HG03159 (cell line): ENCODE results near the gene GPRC5B.

Source experiments
- ATAC-seq: cut with Tn5 transposase; IDR thresholded peaks from one replicate; pipeline ENCODE4 v1.9.1; 2021; ENCODE audit warnings: mild to moderate bottlenecking, moderate library complexity; ENCODE audit not compliant: unreplicated experiment

The GPRC5B gene

DNA sequence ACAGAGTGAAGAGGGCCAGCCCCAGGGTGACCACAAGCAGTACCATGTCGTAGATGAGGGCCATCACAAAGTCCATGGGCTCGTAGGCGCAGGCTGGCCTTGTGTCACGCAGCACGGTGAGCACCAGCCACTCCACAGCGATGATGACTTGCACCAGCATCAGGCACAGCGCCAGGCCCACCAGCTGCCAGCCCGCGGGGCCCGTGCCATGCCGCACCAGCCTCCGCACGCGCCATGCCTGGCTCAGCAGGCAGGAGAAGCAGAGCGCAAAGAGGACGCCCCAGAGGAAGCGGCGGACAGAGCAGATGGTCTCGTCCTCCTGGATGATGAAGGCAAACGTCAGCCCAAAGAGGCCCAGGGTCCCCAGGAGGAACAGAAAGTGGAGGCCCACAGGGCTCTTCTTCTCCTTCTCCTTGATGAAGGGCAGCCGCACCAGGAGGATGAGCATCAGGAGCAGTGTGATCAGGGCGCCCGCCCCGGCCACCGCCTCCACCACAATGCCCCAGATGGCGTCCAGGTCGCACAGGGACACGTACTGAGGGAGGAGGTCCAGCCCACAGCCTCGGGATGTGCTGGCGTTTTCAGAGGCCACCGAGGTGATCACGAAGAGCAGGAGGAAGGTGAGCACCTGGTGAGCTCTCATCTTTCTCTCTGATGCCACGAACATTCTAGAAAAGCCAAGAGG, 12.3 kb downstream of the GPRC5B start:
- ATAC-seq, result no peak

DNA sequence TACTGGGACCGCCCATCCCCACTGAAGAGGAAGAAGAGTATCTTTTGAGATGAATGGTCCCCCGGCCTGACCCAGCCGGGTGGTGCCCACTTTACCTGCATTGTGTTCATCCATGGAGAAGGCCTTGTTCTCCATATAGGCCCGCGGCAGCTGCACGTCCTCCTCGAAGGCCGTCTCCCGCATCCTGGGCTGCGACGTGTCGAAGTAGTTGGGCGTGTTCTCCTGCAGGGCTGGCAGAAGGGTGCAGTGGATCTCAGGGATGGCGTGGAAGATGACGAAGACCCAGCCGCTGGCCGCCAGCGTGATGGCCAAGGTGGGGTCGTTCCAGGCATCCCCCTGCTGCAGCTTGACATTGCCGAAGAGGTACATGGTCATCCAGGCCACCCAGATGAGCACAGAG, 12.9 kb downstream of the GPRC5B start:
- no peak for ATAC-seq

DNA sequence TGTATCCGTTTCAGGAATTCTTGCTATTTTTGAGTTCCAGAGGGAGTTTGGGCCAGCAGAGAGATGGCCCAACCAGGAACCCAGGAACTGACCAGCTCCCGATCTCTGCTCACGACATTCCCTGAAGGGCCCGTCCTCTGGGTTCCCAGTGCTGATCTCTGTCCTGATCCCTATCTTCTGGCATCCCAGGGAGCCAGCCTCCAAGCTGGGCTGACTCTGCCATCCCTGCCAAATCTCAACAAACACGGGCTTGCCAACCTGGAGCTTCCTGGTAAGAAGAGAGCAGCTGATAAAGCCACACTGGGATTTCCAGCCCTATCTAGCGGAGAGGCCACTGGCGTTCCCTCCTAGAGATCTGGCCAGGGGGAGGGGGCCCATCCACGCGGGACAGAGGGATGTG, 16.2 kb downstream of the GPRC5B start:
- ATAC-seq, result no peak

DNA sequence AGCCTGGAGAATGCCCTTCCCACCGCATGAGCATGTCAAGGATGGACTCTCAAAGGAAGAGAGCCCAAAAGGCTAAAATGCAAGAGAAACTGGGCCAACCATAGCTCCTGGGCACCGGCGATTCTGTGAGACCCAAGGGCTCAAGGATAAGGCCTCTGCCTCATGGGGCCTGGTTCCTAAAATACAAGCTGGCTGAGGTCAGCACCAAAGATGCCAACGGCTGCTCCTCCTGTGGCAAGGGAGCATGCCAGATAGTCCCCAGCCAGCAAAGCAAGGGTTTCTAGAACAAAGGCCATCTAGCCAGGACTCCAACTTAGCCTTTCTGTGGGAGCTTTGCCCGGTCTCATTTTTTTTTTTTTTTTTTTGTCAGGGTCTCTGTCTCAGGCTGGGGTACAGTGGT, 20.1 kb downstream of the GPRC5B start:
- no peak for ATAC-seq

DNA sequence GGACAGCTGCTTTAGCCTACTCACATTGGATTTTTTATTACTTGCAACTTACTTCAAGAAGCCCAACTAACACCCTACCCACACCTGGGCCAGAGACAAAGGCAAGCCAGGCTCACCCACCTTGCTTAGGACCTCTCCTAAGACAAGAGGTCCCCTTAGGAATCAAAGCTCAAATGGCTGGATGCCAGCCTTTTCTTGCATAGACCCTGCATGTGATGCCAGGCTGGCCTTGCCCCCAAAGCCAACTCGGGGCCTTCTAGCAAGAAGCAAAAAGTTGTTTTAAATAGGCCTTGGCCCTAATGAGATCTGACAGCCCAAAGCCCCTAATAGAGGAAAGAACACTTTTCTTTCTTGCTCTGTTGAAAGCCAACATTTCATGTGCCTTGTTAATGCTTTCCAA, 20.7 kb downstream of the GPRC5B start:
- ATAC-seq, result no peak

DNA sequence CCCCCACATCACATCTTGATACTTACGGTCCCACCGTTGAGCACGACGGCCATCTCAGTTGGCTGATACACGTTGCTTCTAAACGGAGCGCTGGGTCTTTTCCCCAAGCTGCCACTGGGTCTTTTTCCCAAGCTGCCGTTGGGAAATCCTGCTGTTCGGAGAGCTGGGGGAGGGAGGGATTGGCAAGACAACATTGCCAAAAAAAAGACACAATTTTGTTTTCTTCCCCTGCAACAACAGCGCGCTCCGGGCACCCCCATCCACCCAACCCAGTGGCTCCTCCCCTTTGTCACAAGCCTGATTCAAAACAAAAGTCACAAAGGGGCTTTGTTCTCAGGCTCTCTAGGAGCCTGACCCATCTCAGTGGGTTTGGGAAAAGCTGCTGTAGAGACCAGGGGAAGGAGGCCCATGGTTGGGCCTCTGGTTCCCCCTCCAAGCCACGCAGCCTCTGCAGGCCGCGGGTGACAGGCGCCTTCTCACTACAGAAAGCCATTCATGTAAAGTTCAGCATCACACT, 22.8 kb downstream of the GPRC5B start:
- no peak for ATAC-seq

DNA sequence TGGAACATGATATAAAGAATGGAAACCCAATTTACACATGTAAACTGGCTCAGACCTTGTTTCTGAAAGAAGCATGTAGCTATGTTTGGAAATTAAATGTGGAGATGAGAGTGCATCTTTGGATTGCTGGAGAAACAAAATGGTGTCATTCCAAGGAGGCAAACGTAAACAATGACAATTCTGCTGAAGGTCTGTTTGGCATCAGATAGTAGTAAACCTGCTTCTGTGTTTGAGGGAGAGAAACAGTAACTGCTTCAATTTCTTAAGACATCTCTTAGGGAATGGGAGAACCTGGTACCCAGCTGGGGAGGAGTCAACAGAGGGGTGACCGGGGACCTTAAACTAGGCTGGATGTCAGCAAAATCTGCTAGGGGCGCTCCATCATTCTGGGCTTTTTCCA, 23.5 kb downstream of the GPRC5B start:
- ATAC-seq, result no peak

DNA sequence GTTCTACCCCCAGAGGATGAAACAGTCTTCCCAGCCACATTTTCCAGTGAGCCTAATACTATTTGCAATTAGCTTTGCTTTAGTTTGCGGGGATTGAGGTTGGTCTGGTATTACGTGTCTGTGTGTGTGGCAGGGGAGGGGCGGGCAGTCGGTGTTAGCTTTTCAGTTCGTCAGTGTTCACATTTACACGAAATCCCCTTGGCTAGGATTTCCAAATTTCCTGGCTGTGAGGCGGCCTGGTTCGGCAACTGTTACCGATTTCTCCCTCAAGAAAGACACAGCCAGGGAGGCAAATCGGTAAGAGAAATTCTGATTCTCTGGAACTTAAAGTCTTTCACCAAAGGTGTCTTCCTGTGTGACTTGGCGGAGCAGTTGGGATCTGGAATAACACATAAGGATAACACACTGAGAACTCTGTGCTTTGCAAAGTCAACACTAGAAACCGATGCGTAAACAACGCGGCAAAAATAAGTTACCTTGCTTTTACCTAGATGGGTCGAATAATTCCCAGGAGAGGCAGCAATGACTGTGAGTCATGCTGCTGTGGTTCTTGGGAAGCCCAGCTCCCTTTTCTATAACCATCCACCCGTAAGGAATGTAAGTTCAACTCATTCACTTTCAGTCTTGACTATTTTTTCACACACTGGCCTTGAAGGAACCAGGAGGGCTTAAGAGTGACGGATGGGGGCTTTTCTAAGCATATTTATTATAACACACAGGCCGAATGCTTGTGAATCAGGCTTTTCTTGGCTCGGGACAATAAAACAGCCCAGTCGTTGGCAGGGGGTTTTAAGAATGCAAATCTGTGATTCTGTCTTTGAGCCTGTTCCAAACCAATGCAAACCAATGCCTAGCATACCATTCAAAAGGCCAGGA, 24.2 kb downstream of the GPRC5B start:
- ATAC-seq, result no peak

DNA sequence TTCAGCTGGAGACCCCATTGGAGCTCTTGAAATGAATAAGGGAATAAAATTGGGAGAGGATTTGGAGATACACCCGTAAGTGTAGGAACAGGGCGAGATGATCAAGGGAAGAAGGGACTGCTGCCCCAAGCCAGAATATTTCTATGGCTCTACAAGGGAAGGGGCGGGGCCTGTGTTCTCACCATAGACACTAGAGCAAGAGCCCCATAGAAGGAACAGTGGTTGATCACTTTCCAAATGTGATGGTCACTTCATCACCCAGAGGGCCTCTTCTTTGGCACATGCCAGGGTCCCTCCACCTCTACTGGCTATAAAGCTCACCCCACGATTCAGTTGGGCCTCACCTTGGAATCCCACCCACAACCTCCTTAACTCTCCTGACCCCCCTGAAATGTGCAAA, 25.0 kb downstream of the GPRC5B start:
- no peak for ATAC-seq

DNA sequence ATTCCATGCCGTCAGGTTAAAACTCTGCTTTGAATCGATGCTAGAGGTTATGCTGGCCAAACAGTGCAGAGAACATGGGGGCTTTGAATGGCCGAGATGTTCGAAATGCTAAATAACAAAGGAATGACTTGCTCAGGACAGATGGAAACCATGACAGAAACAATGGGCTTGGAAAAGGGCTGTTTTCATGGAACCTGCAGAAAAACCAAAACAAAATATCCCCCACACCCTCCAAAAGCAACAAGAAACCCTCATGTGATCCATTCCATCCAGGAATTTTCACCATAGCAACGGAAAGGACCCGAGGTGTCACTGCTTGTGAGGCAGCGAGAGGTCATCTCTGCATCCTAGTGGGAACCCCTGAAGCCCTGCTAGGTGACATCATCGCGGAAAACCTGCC, 25.5 kb downstream of the GPRC5B start:
- no peak for ATAC-seq

DNA sequence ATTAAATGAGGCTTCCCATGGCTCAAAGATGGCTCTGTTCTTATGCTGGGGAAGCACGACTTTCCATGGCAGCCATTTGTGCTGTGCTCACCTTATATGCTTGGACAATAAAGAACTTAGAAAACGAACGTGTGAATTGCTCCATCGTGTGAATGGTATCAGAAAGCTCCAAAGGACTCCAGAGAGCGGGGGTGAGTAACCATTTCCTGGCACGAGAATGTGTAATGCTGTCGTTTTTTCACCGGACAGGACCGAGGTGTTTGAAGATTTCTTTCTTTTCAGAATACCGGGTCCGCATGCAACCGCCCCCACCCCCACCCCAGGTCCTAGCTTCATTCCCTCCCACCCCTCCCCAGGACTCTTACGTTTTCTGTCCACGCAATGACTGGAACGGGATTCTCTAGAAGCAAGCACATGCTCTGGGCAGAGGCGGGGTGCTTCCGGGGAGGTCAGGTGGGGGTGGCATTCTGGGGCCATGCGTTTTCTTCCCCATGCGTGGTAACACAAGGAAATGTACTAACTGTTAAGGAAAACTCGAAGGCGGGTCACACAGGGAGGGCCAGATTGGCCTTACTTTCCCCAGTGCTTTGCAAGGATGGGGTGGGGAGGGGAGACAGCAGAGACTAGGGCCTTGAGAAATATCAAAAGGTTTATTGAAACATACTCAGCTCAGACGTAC, 26.2 kb downstream of the GPRC5B start:
- ATAC-seq, result no peak

DNA sequence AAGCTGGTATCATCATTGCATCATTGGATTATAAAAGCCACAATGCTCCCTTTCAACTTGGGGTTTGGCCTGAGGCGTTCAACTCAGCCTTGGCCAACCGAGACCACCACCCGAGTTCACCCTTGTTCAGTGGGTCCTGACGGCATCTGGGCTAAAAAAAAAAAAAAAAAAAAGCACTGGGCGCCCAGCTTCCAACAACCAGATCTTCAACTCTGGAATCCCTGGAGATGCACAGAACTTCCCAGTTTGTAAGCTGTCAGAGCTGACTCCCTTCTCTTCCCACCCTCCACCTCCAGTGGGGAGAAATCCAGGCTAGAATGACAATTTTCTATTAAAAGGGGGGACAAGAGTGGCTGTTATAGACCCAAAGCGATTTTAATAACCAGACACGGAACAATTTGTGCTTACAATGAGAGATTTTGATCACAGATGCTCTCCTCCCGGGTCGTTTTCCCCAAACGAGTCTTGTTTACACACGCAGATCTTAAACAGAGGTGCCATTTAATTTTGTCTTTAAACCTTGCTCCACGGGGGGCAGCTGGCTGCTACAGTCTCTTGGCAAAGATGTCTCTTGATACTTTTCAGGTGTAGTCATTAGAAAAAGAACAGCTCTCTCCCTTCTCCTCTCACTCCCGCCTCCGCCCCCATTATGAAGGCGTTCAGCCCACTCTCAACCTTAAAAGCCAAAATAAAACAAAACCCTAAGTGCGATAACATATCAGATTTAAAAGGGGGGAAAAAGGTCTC, 26.9 kb downstream of the GPRC5B start:
- no peak for ATAC-seq

DNA sequence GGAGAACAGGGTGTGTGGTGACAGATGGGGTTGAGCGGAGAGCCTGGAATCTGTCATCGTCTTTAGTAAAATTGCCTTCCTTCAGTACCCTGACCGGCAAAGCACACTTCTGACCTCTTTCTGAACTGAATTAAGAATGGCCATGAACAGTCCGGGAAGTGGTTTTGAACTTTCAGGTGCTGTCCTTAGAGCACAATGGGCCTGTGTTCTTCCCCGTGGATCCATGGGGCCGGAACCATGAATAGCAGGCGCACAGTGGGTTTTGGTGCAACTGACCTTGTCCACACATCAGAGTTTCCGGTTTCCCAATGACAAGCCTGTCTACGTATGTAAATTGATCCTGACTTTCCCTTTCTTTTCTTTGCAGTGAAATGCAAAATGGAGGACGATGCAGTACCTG, 28.5 kb downstream of the GPRC5B start:
- no peak for ATAC-seq

DNA sequence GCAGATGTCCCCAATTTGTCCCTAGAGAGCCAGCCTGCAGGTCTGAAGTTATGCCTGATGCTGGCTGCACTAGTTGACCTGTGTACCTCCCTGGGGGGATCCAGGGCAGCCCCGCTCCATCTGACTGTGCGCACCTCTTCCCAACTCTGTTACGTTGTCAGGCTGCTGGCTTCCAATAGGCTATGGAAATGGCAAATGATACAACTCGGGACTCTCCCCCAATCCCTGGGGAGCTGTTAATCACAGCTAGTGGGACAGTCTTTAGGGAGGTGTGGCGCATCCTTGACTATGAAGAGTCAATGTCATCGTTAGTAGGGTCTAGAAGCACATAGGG, 30.1 kb downstream of the GPRC5B start:
- no peak for ATAC-seq

DNA sequence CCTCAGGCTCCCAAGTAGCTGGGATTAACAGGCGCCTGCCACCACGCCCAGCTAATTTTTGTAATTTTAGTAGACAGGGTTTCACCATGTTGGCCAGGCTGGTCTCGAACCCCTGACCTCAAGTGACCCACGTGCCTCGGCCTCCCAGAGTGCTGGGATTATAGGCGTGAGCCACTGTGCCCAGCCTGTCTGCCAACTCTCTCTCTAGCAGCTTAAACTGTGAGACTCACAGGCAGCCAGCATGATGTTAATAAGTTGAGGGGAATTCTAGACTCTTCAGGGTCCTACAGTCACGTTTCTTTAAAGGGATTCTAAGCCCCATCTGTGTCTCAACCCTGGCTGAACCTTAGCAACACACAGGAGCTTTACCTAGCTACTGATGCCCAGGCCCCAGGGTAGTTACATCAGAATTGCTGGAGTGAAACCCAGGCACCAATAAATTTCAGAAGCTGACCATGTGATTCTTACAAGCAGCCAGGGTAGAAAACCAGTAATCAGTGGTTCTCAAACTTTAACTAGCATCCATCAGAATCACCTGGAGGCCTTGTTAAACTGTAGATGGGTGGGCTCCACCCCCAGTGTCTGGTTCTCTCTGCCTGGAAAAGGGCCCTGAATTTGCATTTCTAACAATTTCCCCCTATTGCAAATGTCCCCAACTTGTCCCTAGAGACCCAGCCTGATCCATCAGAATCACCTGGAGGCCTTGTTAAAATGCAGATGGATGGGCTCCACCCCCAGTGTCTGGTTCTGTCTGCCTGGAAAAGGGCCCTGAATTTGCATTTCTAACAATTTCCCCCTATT, 30.7 kb downstream of the GPRC5B start:
- ATAC-seq, result no peak

DNA sequence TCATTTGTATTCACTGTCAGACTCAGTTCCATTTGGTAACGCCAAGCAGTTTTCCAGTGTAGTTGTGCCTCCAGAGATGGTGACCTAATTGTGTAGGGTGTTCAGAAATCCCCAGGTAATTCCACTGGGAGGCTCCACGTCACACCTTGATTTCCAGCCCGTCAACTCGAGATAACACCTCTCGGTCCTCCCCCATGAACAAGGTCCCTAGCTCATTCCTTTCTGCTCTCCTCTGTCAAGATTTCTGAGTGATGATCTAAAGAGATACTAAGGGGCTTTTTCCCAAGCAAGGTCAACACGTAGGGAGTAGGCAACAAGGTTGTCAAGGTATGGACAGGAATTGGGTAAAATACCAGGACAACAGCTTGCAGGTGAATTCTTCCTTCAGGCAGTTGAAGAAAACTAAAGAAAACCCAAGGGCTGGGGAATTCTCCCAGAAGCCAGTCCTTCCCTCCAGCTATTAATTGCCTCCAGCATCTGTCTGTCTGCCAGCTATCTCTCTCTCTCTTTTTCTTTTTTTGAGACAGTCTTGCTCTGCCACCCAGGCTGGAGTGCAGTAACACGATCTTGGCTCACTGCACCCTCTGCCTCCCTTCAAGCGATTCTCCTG, 31.4 kb downstream of the GPRC5B start:
- no peak for ATAC-seq

DNA sequence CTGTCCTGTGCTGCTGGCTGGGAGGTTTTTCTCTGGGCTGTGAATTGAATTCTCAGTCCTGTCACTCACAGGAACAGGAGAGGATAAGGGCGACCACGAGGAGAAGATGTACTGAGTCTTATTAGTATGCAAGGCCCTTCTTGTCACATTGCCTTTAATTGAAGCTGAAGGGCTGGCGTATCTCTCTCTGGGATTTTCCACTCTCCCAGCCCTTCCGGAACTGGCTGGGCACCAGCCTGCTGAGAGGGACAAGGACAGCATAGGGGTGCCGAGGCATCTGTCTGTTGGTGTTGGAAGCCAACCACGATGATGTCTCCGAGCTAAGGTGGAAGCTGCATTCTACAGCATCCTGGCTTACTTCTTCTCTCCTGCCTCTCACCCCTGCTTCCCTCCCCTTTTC, 33.2 kb downstream of the GPRC5B start:
- ATAC-seq, result no peak

DNA sequence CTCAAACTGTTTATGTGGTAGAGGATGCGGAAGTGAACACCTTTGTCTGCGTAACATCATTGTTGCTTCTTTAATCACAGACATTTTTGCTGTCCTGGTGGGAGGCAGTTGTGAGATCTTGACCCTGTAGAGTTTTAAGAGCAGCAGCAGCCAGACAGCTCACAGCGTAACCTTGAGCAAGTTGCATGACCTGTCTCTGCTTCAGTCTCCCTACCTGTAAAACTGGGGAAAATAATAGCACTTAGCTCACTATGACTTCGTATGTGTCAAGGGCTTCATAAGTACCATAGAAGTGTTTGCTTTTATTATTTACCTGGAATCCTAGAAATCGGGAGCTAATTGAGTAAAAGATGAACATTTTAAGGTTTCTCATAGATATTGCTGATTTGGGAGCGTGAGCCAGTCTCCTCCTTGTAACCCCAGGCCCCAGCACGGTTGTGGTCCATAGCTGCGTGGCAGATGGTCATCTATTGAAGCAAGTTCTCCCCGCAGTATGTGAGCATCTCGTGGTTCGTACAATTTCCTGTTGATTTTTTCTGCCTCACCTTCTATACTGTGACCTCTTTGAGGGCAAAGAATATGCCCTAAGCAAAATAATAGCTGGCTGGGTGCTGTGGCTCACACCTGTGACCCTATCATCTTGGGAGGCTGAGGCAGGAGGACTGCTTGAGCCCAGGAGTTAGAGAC, 34.4 kb downstream of the GPRC5B start:
- ATAC-seq, result no peak

DNA sequence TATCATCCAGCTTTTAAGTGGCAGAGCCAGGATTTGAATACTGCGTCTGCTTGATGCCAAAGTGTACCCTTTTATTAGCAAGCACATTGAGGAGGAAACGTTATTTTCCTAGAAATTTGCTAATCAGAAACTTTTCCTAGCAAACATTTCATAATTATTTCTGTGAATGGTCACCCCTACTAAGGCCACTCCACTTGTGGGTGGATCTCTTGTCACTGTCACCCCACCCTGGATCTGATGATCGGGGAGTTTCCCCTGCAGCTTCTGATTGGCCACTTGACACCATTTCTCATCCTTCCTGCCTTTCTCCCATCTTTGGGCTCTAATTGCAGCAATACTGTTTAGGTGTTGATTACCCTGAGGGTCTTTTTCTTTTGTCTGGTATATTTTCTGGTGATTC, 35.9 kb downstream of the GPRC5B start:
- ATAC-seq, result no peak
